H1 (cell line): ENCODE results near the gene SMS. TPM values are rescaled to one million over a fixed set of nuclear protein-coding genes. Genes with fewer than 3 reads are reported as not detected.

Experiments
- CTCF ChIA-PET: fragments of 300-600 bp; sonication (Branson Sonifier 250); formaldehyde crosslinking; loops from one replicate; lab custom pipeline; 2021; ENCODE audit not compliant: partially characterized antibody; lab: Charles Lee
- POLR2A ChIA-PET: fragments of 300-600 bp; sonication (Branson Sonifier 250); formaldehyde crosslinking; loops from one replicate; lab custom pipeline; 2021; ENCODE audit warnings: inconsistent platforms; ENCODE audit not compliant: partially characterized antibody; lab: Charles Lee
- DNase-seq, 2 experiments: peaks; one replicate each; pipeline versions ENCODE4 v3.0.0 to v3.0.0-alpha.2; 2010 to 2022; ENCODE audit warnings: low spot score in 2 of 2, low read depth in 1 of 2, mixed read lengths in 1 of 2
- FAIRE-seq: peaks from 2 replicates; lab custom pipeline; 2011; peaks lifted over from hg19 to GRCh38; lab: Jason Lieb, UNC
- H2AFZ ChIP-seq: 2 replicates; pipeline ENCODE4 v1.8.1; 2012; ENCODE audit warnings: low read length, inconsistent platforms
- H2AK5ac ChIP-seq: 2 replicates; pipeline ENCODE4 v1.6.1; 2013; ENCODE audit warnings: low read depth, low read length
- H2BK120ac ChIP-seq: replicated peaks from 2 replicates; pipeline ENCODE3; 2013; ENCODE audit warnings: low read depth, low read length, inconsistent platforms
- H2BK12ac ChIP-seq: 2 replicates; pipeline ENCODE4 v1.6.1; 2013; ENCODE audit warnings: low read depth, low read length
- H2BK15ac ChIP-seq: 2 replicates; pipeline ENCODE4 v1.6.1; 2013; ENCODE audit warnings: low read length
- H2BK20ac ChIP-seq: 2 replicates; pipeline ENCODE4 v1.6.1; 2013; ENCODE audit warnings: low read length
- H2BK5ac ChIP-seq: 2 replicates; pipeline ENCODE4 v1.6.1; 2013; ENCODE audit warnings: low read depth, low read length
- H3K14ac ChIP-seq: 2 replicates; pipeline ENCODE4 v1.6.1; 2013; ENCODE audit warnings: inconsistent platforms; ENCODE audit not compliant: insufficient read length
- H3K18ac ChIP-seq: 2 replicates; pipeline ENCODE4 v1.6.1; 2013; ENCODE audit warnings: low read length; ENCODE audit errors: extremely low read depth
- H3K23ac ChIP-seq: 2 replicates; pipeline ENCODE4 v1.6.1; 2013; ENCODE audit warnings: inconsistent platforms; ENCODE audit not compliant: insufficient read length
- H3K23me2 ChIP-seq: 2 replicates; pipeline ENCODE4 v1.6.1; 2013; ENCODE audit warnings: low read depth, low read length
- H3K27ac ChIP-seq: 2 replicates; pipeline ENCODE4 v1.6.1; 2011; ENCODE audit warnings: low read depth, low read length, inconsistent platforms
- H3K27me3 ChIP-seq, 4 experiments: replicated peaks in 1 of 4; 1 replicate in 1 of 4; 2 replicates in 3 of 4; pipeline versions ENCODE4 v1.6.1 to v1.8.1; 2011 to 2013; ENCODE audit warnings: low read length in 3 of 4, mild to moderate bottlenecking in 3 of 4, inconsistent platforms in 2 of 4, mixed read lengths in 2 of 4, moderate library complexity in 1 of 4; ENCODE audit not compliant: control insufficient read depth in 3 of 4, insufficient read depth in 3 of 4; ENCODE audit errors: extremely low read depth in 1 of 4
- H3K36me3 ChIP-seq, 4 experiments: 2 replicates each; pipeline versions ENCODE4 v1.6.1 to v1.8.1; 2011 to 2013; ENCODE audit warnings: mild to moderate bottlenecking in 4 of 4, low read length in 3 of 4, moderate library complexity in 2 of 4, control low read depth in 1 of 4, inconsistent platforms in 1 of 4; ENCODE audit not compliant: insufficient read depth in 4 of 4, control insufficient read depth in 2 of 4
- H3K4ac ChIP-seq: replicated peaks from 2 replicates; pipeline ENCODE3; 2013; ENCODE audit warnings: low read length, low read depth, mixed read lengths, inconsistent platforms; ENCODE audit not compliant: insufficient read length
- H3K4me1 ChIP-seq, 4 experiments: replicated peaks in 1 of 4; 1 replicate in 1 of 4; 2 replicates in 3 of 4; pipeline versions ENCODE4 v1.6.1 to v1.8.1; 2011 to 2013; ENCODE audit warnings: low read length in 3 of 4, inconsistent platforms in 2 of 4, mixed read lengths in 1 of 4; ENCODE audit not compliant: insufficient read depth in 4 of 4, control insufficient read depth in 3 of 4
- H3K4me2 ChIP-seq, 2 experiments: 2 replicates each; pipeline versions ENCODE4 v1.6.1 to v1.8.1; 2011 to 2013; ENCODE audit warnings: low read depth in 2 of 2, low read length in 2 of 2, control low read depth in 1 of 2, inconsistent platforms in 1 of 2, mild to moderate bottlenecking in 1 of 2; ENCODE audit not compliant: insufficient read depth in 1 of 2
- H3K4me3 ChIP-seq, 4 experiments: fragments of 200-600, 300-600 bp in 1 of 4; sonication (generic), shearing (Covaris generic), sonication (Bioruptor Twin) in 1 of 4; 2 replicates each; pipeline versions ENCODE4 v1.5.1 to v1.8.1; 2011 to 2016; ENCODE audit warnings: low read length in 4 of 4, low read depth in 3 of 4, control low read depth in 2 of 4, inconsistent platforms in 2 of 4, mild to moderate bottlenecking in 2 of 4, mixed read lengths in 1 of 4, moderate library complexity in 1 of 4; ENCODE audit not compliant: insufficient read depth in 2 of 4; ENCODE audit errors: extremely low read depth in 1 of 4
- H3K56ac ChIP-seq: replicated peaks from 2 replicates; pipeline ENCODE3; 2013; ENCODE audit warnings: low read depth, mild to moderate bottlenecking, mixed read lengths, low read length, inconsistent platforms; ENCODE audit not compliant: insufficient read length
- H3K79me1 ChIP-seq: 2 replicates; pipeline ENCODE4 v1.6.1; 2013; ENCODE audit warnings: low read depth, low read length, control low read depth
- H3K79me2 ChIP-seq, 2 experiments: 2 replicates each; pipeline versions ENCODE4 v1.6.1 to v1.8.1; 2012 to 2013; ENCODE audit warnings: low read length in 2 of 2, mild to moderate bottlenecking in 2 of 2, inconsistent platforms in 1 of 2; ENCODE audit not compliant: insufficient read depth in 2 of 2, control insufficient read depth in 1 of 2
- H3K9ac ChIP-seq, 4 experiments: replicated peaks in 1 of 4; 1 replicate in 1 of 4; 2 replicates in 3 of 4; pipeline versions ENCODE4 v1.6.1 to v1.8.1; 2011 to 2013; ENCODE audit warnings: low read depth in 3 of 4, low read length in 3 of 4, control low read depth in 2 of 4, mild to moderate bottlenecking in 2 of 4, moderate library complexity in 2 of 4, inconsistent platforms in 1 of 4; ENCODE audit errors: extremely low read depth in 1 of 4
- H3K9me3 ChIP-seq, 2 experiments: 2 replicates each; pipeline versions ENCODE4 v1.6.1 to v1.8.1; 2012 to 2013; ENCODE audit warnings: mild to moderate bottlenecking in 2 of 2, moderate library complexity in 2 of 2, control low read depth in 1 of 2, inconsistent platforms in 1 of 2, low read depth in 1 of 2, low read length in 1 of 2, mixed read lengths in 1 of 2; ENCODE audit not compliant: insufficient read depth in 2 of 2
- H4K20me1 ChIP-seq, 2 experiments: replicated peaks in 1 of 2; 2 replicates each; pipeline versions ENCODE3 to v1.8.1; 2011 to 2013; ENCODE audit warnings: inconsistent platforms in 2 of 2, low read length in 2 of 2, mild to moderate bottlenecking in 1 of 2; ENCODE audit not compliant: insufficient read depth in 2 of 2, control insufficient read depth in 1 of 2
- H4K5ac ChIP-seq: 2 replicates; pipeline ENCODE4 v1.6.1; 2013; ENCODE audit warnings: low read length, low read depth, mixed read lengths, inconsistent platforms; ENCODE audit not compliant: insufficient read length
- H4K8ac ChIP-seq: 2 replicates; pipeline ENCODE4 v1.8.0; 2013; ENCODE audit warnings: mild to moderate bottlenecking, moderate library complexity, low read length, inconsistent platforms; ENCODE audit not compliant: insufficient read depth; ENCODE audit errors: extremely low read depth
- H4K91ac ChIP-seq: replicated peaks from 2 replicates; pipeline ENCODE3; 2013; ENCODE audit warnings: low read length, mixed read lengths, inconsistent platforms; ENCODE audit not compliant: insufficient read length
- ASH2L ChIP-seq: fragments of 200-600, 300-600 bp; sonication (generic); IDR thresholded peaks from one replicate; pipeline ENCODE4 v1.7.1; 2017; ENCODE audit warnings: low read length
- CBX8 ChIP-seq: fragments of 300-800, 300-1000 bp; sonication (generic); IDR thresholded peaks from 2 replicates; pipeline ENCODE4 v1.7.1; 2016; ENCODE audit warnings: low read depth, low read length, borderline replicate concordance
- EGR1 ChIP-seq: IDR thresholded peaks from 2 replicates; pipeline ENCODE4 v1.6.1; 2011; ENCODE audit warnings: low read depth, low read length, borderline replicate concordance
- FOSL1 ChIP-seq: IDR thresholded peaks from 2 replicates; pipeline ENCODE4 v1.6.1; 2011; ENCODE audit warnings: mild to moderate bottlenecking, low read depth, low read length, moderate library complexity; ENCODE audit not compliant: insufficient read depth
- GABPA ChIP-seq: IDR thresholded peaks from 2 replicates; pipeline ENCODE4 v1.6.1; 2011; ENCODE audit warnings: mild to moderate bottlenecking, low read length, moderate library complexity, borderline replicate concordance; ENCODE audit not compliant: insufficient read depth
- HDAC2 ChIP-seq, 2 experiments: fragments of 300-600 bp in 1 of 2; sonication (generic) in 1 of 2; IDR thresholded peaks; 2 replicates each; pipeline ENCODE4 v1.6.1; 2011 to 2012; ENCODE audit warnings: low read depth in 2 of 2, low read length in 2 of 2, mild to moderate bottlenecking in 2 of 2, moderate library complexity in 2 of 2, borderline replicate concordance in 1 of 2, inconsistent platforms in 1 of 2
- POLR2A ChIP-seq, 2 experiments: IDR thresholded peaks; 1 replicate in 1 of 2; 2 replicates in 1 of 2; pipeline ENCODE4 v1.6.1; 2011; ENCODE audit warnings: low read depth in 2 of 2, low read length in 2 of 2, mild to moderate bottlenecking in 2 of 2; ENCODE audit errors: control extremely low read depth in 1 of 2
- SAP30 ChIP-seq: fragments of 300-600 bp; sonication (generic); IDR thresholded peaks from 2 replicates; pipeline ENCODE4 v1.7.1; 2012; ENCODE audit warnings: low read length, moderate library complexity, mild to moderate bottlenecking, inconsistent platforms; ENCODE audit not compliant: insufficient read depth, insufficient replicate concordance
- TBP ChIP-seq: IDR thresholded peaks from 2 replicates; pipeline ENCODE4 v1.6.1; 2011; ENCODE audit warnings: low read depth, low read length, improper control_type of control experiment
- TCF12 ChIP-seq: IDR thresholded peaks from 2 replicates; pipeline ENCODE4 v1.6.1; 2011; ENCODE audit warnings: low read depth, mild to moderate bottlenecking, low read length
- ZNF274 ChIP-seq: IDR thresholded peaks from 2 replicates; pipeline ENCODE4 v1.7.0; 2012; ENCODE audit warnings: low read length, borderline replicate concordance; ENCODE audit errors: extremely low read depth
- WGBS, 2 experiments: shearing (Covaris generic) in 1 of 2; methylation state at CpG; one replicate each; pipeline versions ENCODE4 v1.1.6 to v1.1.7; 2013 to 2015; ENCODE audit warnings: low lambda C conversion rate in 2 of 2, mixed read lengths in 2 of 2, inconsistent platforms in 1 of 2, low coverage in 1 of 2, missing lambda C conversion rate in 1 of 2; ENCODE audit not compliant: insufficient replicate concordance in 2 of 2, insufficient coverage in 1 of 2, insufficient read length in 1 of 2; ENCODE audit errors: extremely low coverage in 1 of 2, missing lambda C conversion rate in 1 of 2; 5-methylcytosine and 5-hydroxymethylcytosine counted together
- polyA plus RNA-seq, 7 experiments: library from polyadenylated mRNA; depleted of rRNA in 3 of 7; stranded (reverse) in 5 of 7; unstranded in 2 of 7; fragments of >200 nt in 5 of 7; fragments of 200-250 nt in 2 of 7; gene quantifications; 1 replicate in 5 of 7; 2 replicates in 1 of 7; 4 replicates in 1 of 7; pipeline versions ENCODE4 v1.2.1 to v1.2.3, GENCODE V29; 2011 to 2013; ENCODE audit warnings: missing spikeins in 2 of 7, mixed read lengths in 2 of 7
- total RNA-seq: library from RNA; stranded (reverse); fragmentation: NEBNext Ultra II Directional; extraction: Animal tissue kit (Norgen Biotek cat#: 25700); gene quantifications from 2 replicates; pipeline ENCODE4 v1.2.1, GENCODE V29; 2021
- TF ChIP-seq, protein P1 (sequence below): IDR thresholded peaks from 2 replicates; pipeline ENCODE4 v1.6.1; 2012; ENCODE audit warnings: inconsistent platforms
- TF ChIP-seq, protein P2 (sequence below): IDR thresholded peaks from 2 replicates; pipeline ENCODE4 v1.6.1; 2011; ENCODE audit warnings: low read depth, mild to moderate bottlenecking, low read length; ENCODE audit not compliant: insufficient read depth

The SMS gene
- total and polyA plus RNA-seq, 2 of the 8 experiments (the other 6 are each of a cell fraction or from before 2014, with no cell fraction given) = 66.3 to 256 TPM

DNA sequence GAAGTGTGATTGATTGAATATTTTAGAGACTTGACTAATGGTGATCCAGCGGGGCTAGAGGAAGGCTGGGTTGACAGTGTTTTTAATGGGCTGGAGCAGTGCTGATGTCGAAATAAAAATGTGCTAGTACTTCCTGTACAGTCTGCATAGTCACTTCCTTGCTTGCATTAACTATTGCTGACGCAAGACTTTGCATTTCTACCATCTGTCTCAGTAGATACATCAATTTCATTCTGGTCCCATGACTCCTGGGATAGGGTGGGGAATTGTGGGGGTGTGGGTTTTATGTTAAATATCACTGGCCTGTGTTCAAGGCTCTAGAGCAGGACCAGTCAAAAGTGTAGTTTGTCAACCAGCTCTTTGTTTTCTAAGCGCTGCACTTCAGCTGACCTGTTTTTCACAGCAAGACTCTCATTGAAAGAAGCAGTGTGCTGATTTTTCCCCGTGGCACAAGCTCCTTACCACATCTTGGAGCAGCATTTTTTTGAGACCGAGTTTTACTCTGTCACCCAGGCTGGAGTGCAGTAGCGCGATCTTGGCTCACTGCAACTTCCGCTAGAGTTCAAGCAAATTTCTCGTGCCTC is 56.5 kb downstream of the SMS start:
- H2BK5ac ChIP-seq = no peak overlapping the region
- 87% methylated on average over 9 of the region's 10 CpGs; no CpG with 5 or more reads in 1 of the 2 experiments for WGBS, 2 experiments
- DNase-seq (no peak), FAIRE-seq (no peak)
- H2BK12ac ChIP-seq = no peak overlapping the region
- no peak overlapping the region for H2BK20ac ChIP-seq
- H3K36me3 ChIP-seq = peaks cover 0 to 26% (median 1%) of the 10 kb centered on the region in 4 experiments; a peak in 4 of 8 replicates
- no peak overlapping the region for H3K14ac ChIP-seq
- no peak overlapping the region for H3K4me3 ChIP-seq
- H3K9me3 ChIP-seq = no peaks in the 10 kb centered on the region
- no peaks in the 10 kb centered on the region for H3K79me2 ChIP-seq
- no peak overlapping the region for H4K5ac ChIP-seq
- no peak overlapping the region for H3K56ac ChIP-seq
- ChIA-PET CTCF (interaction anchor here (0.8 to 2.3 kb wide), 2 partner anchors 11 to 289 kb away, joined by 3 to 7 read pairs; no protein-coding TSS in a partner anchor), POLR2A (interaction anchor here (0.7 to 1.8 kb wide), 2 partner anchors 12 to 1342 kb away, joined by 3 to 5 read pairs; no protein-coding TSS in a partner anchor)
- H3K18ac ChIP-seq = no peak overlapping the region
- H3K27me3 ChIP-seq = no peaks in the 10 kb centered on the region
- TF ChIP-seq CBX8 = no peak
- no peak for TF ChIP-seq HDAC2 (IDR thresholded peaks at IDR 0.05; ENCODE audit: borderline replicate concordance in 1 of 2, low read depth in 2 of 2, low read length in 2 of 2)
- no peak for TF ChIP-seq ASH2L
- TF ChIP-seq TBP = no peak
- no peak for TF ChIP-seq SAP30
- TF ChIP-seq, protein P1, sequence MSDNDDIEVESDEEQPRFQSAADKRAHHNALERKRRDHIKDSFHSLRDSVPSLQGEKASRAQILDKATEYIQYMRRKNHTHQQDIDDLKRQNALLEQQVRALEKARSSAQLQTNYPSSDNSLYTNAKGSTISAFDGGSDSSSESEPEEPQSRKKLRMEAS = no peak
- TF ChIP-seq TCF12 = no peak
- TF ChIP-seq POLR2A (IDR thresholded peaks at IDR 0.05; ENCODE audit: control extremely low read depth in 1 of 2, low read depth in 2 of 2, low read length in 2 of 2) = no peak
- TF ChIP-seq, protein P2, sequence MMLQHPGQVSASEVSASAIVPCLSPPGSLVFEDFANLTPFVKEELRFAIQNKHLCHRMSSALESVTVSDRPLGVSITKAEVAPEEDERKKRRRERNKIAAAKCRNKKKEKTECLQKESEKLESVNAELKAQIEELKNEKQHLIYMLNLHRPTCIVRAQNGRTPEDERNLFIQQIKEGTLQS = no peak
- TF ChIP-seq FOSL1 = no peak
- no peak for TF ChIP-seq EGR1
- no peak for TF ChIP-seq ZNF274
- TF ChIP-seq GABPA = no peak
- no peak overlapping the region for H4K8ac ChIP-seq
- no peaks in the 10 kb centered on the region for H4K20me1 ChIP-seq
- H3K4me2 ChIP-seq = no peak overlapping the region
- H3K27ac ChIP-seq = no peak overlapping the region
- no peak overlapping the region for H4K91ac ChIP-seq
- no peaks in the 10 kb centered on the region for H3K79me1 ChIP-seq
- no peak overlapping the region for H3K23ac ChIP-seq
- H3K4me1 ChIP-seq = no peaks in the 10 kb centered on the region
- H2AFZ ChIP-seq = no peak overlapping the region
- no peak overlapping the region for H2AK5ac ChIP-seq
- no peak overlapping the region for H3K9ac ChIP-seq
- H3K23me2 ChIP-seq = no peaks in the 10 kb centered on the region
- no peak overlapping the region for H3K4ac ChIP-seq
- no peak overlapping the region for H2BK120ac ChIP-seq
- H2BK15ac ChIP-seq = no peak overlapping the region
